NB4 (cell line): Measurements from ENCODE around the gene TCF4.

ENCODE experiments used
- DNase-seq: peaks from one replicate; pipeline ENCODE4 v3.0.0; 2010; ENCODE audit warnings: low read depth
- H3K4me3 ChIP-seq: one replicate; pipeline ENCODE4 v1.5.1; 2011; ENCODE audit warnings: mild to moderate bottlenecking, low read depth, low read length, moderate library complexity
- CTCF ChIP-seq: IDR thresholded peaks from one replicate; pipeline ENCODE4 v1.5.1; 2012; ENCODE audit warnings: low read depth, low read length
- MYC ChIP-seq: IDR thresholded peaks from 2 replicates; pipeline ENCODE4 v1.6.1; 2011; ENCODE audit warnings: low read depth, low read length
- POLR2A ChIP-seq: IDR thresholded peaks from 2 replicates; pipeline ENCODE4 v1.6.1; 2011; ENCODE audit warnings: mild to moderate bottlenecking; ENCODE audit not compliant: insufficient read length; ENCODE audit errors: extremely low read depth
- TF ChIP-seq, protein P1 (sequence below): IDR thresholded peaks from 2 replicates; pipeline ENCODE4 v1.6.1; 2011; ENCODE audit warnings: low read depth, low read length

Gene TCF4

GRCh38 chr18:55557211-55557610, 30.8 kb downstream of the TCF4 start:
- H3K4me3 ChIP-seq: no peak overlapping the region
- DNase-seq: no peak
- TF ChIP-seq MYC: no peak
- TF ChIP-seq, protein P1, sequence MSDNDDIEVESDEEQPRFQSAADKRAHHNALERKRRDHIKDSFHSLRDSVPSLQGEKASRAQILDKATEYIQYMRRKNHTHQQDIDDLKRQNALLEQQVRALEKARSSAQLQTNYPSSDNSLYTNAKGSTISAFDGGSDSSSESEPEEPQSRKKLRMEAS: no peak
- no peak for TF ChIP-seq CTCF
- TF ChIP-seq POLR2A: no peak

DNA sequence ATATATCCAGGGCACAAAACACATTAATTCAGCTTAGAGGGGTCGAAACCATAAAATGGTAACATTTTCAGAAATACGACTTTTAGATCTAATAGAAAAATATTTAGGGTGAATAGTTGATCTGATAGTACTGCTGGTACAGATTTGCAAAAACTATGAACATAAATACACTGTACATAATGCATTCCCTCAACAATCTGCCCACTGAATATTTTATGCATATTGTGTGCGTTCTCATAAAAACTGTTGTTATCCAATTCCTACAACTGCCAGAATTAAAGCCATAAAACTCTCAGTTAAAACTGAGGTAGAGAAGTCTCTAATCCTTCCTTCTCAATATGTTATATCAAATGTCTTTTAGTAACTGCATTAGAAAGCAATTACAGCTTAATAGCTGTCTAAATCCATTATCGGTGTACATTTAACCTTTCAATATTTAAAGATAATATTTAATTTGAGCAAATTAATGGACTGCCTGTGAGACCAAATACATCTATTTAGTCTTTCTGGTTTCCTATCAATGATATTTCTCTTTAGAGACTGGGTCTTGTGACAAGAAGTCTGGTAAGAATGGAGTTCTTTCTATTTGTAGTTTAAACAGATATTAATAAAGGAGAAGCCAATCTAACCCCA, 32.5 kb downstream of the TCF4 start:
- DNase-seq: no peak
- TF ChIP-seq POLR2A (no peak), CTCF (no peak), MYC (no peak)
- TF ChIP-seq, protein P1: no peak
- H3K4me3 ChIP-seq: no peak overlapping the region

- TF ChIP-seq MYC: no peak
- TF ChIP-seq CTCF: no peak
- no peak for TF ChIP-seq POLR2A
- TF ChIP-seq, protein P1: no peak
- no peak overlapping the region for H3K4me3 ChIP-seq
- no peak for DNase-seq
These were observed 35.3 kb downstream of the TCF4 start for GRCh38 chr18:55552526-55553189.

GRCh38 chr18:55551227-55551626, 36.8 kb downstream of the TCF4 start:
- H3K4me3 ChIP-seq: no peak overlapping the region
- DNase-seq: no peak
- TF ChIP-seq POLR2A (no peak), MYC (no peak), CTCF (no peak)
- TF ChIP-seq, protein P1: no peak

GRCh38 chr18:55550471-55550870, 37.5 kb downstream of the TCF4 start:
- TF ChIP-seq MYC: no peak
- TF ChIP-seq CTCF: no peak
- TF ChIP-seq, protein P1: no peak
- TF ChIP-seq POLR2A: no peak
- DNase-seq: no peak
- H3K4me3 ChIP-seq: no peak overlapping the region
